ENCODE data around the gene OMA1.
"Not testable (repeated sequence)": the region's sequence is repeated elsewhere in the genome, so short reads cannot be mapped to it uniquely, and the experiment has no call there.

The OMA1 gene

GRCh38 chr1:58573705-58574591 lies 27.4 kb upstream of the OMA1 start:
- DNase-seq = no peak

- DNase-seq = no peak
Measured at GRCh38 chr1:58573138-58573537, 26.6 kb upstream of the OMA1 start.

DNA sequence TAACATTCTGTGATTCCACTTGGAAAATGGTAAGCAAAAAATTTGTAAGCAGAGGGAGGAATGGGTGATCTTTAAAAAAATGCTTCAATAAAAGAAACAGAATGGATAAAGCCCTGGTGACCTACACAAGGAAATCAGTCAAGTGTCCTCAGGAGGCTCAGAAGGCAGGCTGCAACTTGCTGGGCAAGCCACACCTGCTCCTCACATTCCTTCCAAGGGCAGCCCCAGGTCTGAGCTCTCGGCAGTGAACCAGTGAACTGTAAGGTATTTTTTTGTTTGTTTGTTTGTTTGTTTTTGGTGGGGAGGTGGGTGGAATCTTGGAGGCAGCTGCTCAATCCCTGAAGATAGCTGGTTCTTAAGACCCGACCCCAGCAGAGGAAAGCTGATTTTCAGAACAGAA lies 26.2 kb upstream of the OMA1 start:
- no peak for DNase-seq

GRCh38 chr1:58571616-58572015 lies 25.1 kb upstream of the OMA1 start:
- no peak for DNase-seq

- DNase-seq = no peak
Measured at GRCh38 chr1:58570817-58571216, 24.3 kb upstream of the OMA1 start.

- DNase-seq = no peak
Measured at GRCh38 chr1:58570094-58570493, 23.6 kb upstream of the OMA1 start.

DNA sequence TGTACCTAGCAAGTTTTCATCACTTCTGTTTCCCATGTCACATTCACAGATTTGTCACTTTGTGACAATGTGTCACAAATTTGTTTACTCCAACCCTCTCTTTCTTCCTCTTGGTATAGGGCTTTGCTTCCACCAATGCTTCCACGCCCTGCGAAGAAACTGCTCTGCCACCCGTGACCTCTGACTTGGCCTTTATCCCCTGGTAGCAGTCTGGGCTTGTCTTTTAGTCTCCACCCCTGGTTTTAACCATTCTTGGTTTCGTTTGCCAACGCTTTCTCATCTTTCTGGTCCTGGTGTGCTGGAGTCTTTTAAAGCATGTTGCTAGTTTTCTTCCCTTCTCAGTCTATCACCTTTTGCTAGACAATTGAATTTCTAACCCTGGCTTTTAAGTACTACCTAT lies 22.4 kb upstream of the OMA1 start:
- DNase-seq = no peak

- DNase-seq = no peak
Measured at GRCh38 chr1:58568271-58568860, 21.8 kb upstream of the OMA1 start.

DNA sequence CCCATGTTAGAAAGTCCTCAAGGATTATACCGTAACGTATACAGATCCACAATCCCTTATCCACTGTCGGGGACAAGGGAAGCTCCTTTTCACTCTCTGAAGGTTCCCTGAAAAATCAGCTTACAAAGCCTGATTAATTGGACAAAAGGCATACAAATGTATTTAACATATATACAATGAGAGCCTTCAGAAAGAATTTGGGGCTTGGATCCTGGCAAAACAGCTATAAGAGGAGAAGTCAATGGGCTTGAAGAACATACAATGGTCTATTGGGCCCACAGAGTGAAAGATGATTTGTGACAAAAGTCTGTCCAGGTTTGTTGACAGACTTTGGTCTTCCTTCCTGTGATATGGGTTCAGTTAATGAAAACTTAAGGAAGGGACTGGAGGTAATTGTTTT lies 19.8 kb upstream of the OMA1 start:
- DNase-seq = no peak

DNA sequence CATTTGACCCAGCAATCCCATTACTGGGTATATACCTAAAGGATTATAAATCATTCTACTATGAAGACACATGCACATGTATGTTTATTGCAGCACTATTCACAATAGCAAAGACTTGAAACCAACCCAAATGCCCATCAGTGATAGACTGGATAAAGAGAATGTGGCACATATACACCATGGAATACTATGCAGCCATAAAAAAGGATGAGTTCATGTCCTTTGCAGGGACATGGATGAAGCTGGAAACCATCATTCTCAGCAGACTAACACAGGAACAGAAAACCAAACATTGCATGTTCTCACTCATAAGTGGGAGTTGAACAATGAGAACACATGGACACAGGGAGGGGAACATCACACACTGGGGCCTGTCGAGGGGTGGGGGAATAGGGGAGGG lies 17.2 kb upstream of the OMA1 start:
- DNase-seq = not testable (repeated sequence)

GRCh38 chr1:58561633-58562032 lies 15.1 kb upstream of the OMA1 start:
- no peak for DNase-seq

- no peak for DNase-seq
Measured at GRCh38 chr1:58555393-58555792, 8.9 kb upstream of the OMA1 start.

DNA sequence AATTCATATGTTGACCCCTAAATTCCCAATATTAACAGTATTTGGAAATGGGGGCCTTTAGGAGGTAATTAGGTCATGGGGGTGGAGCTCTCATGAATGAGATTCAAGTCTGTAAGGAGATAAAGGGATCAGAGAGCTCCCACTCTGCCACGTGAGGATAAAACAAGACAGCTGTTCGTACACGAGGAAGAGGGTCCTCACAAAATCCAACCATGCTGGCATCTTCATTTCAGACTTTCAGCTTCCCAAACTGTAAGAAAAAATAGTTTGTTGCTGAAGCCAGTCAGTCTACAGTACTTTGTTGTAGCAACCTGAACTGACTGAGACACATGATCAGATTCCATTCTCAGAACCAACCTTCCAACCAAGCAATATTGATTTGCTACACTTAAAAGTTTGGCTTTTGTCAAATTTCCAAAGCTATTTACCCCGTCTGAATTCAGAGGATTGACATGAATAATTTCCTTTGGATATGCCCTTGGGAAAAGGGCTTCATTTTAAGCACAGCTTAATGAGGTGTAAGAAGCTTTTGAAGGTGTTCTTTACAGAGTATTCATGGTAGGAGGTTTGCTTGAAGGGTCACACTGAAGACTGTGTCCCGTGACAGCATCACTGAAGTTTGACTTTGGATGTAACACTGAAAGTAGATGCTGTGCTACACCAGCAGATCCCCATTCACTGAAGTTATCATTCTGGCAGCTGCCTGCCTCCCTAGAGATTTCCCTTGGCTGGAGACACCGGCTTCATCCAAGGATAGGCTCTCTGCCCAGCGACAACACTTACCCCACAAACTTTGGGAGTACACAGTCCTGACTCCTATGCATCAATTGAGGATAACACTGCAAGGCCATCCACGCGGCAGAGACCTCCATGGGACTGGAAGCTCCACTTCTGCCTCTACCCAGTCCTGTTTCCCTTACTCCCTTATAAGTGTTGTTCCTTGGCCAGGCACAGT lies 4.9 kb upstream of the OMA1 start:
- DNase-seq = no peak

- DNase-seq = not testable (repeated sequence)
Measured at GRCh38 chr1:58549291-58549690, 2.8 kb upstream of the OMA1 start.

DNA sequence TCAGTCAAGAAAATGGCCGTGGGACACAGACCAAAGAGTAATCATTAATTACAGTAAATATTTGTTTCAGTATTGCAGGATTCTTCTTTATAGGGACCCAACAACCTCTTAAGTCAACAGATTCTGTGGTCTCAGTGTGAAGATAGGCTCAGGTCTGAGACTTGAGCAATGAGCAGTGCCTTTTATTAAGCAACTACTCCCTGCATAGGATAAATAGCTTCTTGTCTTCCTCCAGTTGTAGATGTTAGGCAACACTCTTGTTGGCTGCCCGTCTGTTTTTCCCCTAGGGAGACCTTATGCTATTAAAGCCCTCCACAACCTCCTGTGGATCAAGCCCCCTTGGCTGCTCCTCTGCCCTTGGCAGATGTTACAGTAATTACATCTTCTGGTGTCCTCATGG lies 1.8 kb upstream of the OMA1 start:
- no peak for DNase-seq

DNA sequence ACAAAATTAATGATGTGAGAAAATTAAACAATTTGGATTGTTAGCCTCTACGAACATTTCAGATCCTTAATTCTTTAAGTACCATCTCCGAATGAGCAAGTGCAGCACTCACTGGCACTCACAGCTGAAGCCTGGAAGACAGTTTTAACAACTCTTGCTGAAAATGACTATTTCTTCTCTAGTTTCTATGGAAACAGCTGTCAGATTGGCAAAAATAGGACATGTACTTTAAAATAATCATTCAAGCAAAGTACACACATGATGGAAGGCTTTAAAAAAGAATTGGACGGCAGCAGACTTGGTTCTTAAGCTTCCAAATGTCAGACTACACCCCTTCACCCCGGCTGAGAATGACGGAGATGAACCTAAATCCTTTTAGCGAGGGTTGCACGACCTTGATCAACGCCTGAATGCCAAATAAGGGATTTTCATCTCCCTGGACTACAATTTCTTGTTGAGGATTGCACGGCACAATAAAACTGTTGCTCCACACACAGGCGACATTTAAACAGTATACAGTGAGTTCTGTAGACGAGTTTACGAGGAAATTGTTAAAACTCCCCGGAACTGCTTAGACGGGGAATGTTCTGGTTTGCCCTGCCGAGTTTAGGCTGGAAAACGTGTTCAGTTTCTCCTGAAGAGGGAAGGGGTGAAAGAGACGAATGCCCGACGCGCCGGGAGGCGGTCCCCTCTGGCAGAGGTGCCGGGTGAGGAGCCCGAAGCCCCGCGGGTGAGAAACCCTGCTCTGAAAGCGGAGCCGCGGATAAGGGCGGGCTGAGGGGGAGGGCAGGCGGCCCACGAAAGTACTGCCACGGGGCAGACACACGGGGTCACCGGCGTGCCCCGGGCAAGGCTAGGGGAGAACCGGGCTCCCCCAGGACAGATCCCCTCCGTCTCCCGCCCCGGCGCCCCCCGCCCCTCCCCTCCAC lies 671 bp downstream of the OMA1 start:
- peak; percentile 63 to 85 for DNase-seq

DNA sequence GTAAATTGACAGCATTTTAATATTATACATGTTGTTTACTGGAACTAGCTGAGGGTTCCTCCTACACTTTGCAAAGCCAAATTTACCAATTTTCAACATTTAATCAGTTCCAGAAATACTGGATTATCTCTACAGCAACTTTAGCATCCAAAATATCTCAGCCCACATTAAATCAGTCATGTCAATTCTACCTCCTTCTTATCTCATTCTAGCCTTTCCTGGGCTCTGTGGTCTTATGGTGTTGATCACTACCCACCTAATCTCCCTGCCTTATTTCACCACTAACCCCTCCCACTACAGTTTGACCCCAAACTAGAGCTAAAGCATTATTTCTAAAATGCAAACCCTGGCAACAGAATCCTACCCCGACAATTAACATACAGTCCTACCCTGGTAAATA lies 3.3 kb downstream of the OMA1 start:
- DNase-seq = no peak

GRCh38 chr1:58539553-58539952 lies 7.0 kb downstream of the OMA1 start:
- no peak for DNase-seq

GRCh38 chr1:58538821-58539220 lies 7.7 kb downstream of the OMA1 start:
- DNase-seq = peak in 1 of 2 experiments; percentile 6

DNA sequence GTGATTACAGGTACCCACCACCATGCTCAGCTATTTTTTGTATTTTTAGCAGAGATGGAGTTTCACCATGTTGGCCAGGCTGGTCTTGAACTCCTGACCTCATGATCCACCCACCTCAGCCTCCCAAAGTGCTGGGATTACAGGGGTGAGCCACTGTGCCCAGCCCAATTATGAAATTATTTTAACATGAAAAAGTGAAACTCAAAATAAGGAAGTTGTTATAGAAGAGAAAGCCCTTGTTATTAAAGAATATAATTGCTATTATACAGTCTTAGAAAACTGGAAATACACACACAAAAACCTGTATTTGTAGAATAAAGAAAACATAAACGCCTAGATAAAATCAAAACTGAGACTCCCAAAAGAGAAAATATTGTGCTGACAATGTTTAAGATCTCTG lies 14.7 kb downstream of the OMA1 start:
- DNase-seq = not testable (repeated sequence)

DNA sequence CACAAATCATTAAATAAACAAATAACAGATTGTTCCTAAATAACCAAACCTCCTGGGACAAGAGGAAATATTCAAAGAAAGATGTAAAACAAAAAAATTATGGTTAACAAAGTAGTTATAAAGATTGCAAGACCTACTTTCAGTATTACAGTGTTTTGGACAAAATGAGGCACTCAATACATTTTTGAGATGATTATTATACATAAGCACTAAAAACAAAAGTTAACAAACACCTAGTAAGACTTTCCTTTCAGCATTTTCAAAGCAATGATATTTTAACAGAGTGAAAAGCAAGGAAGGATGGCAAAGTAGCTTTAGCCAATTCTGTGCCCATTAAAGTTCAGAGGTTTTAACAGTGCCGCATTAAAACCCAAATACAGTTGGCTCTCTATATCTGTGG lies 17.2 kb downstream of the OMA1 start:
- DNase-seq = no peak

GRCh38 chr1:58528518-58528917 lies 18.0 kb downstream of the OMA1 start:
- DNase-seq = no peak
